ENCODE results near the gene CAMKK1.

Gene CAMKK1

DNA sequence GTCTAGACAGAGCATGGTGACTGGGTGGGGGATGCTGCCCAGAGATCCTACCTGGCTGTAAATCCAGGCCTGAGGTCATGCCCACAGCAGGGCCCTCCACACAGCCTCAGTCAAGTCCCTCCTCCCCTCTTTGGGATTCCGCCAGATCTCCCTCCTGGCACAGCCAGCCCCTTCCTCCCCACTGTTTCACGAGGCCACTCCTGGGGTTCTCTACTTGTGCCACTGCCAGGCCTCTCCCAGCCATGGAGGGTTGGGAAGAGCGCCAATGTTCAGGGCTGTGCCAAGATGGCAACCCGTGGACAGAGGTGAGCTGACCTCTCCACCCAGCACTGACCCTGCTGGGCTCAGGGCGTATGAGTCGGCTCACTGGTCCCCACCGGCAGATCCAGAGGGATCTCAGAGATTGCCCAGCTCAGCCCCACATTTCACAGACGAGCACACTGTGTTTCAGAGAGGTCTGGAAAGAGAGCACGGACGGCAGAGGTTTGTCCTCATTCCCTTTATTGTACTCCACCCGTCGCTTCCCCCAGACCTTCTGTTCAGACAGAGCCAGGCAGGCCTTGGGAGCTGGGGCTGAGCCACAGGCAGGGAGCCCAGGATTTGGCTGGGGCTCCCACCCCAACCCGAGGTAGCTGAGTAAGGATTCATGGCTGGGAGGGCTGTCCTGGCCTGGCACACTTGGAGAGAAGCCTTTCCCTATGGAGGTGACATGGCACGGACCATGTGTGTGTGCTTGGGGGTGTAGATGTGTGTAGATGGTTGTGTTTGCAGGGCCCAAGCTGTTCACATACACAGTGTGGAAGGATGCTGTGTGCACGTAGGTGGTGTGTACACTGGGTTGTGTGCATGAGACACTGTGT is 3.5 kb upstream of the CAMKK1 start:
- no peak for DNase-seq (ENCODE audit: low spot score)

GRCh38 chr17:3895354-3895753 is 2.5 kb upstream of the CAMKK1 start:
- DNase-seq (ENCODE audit: low spot score): no peak

DNA sequence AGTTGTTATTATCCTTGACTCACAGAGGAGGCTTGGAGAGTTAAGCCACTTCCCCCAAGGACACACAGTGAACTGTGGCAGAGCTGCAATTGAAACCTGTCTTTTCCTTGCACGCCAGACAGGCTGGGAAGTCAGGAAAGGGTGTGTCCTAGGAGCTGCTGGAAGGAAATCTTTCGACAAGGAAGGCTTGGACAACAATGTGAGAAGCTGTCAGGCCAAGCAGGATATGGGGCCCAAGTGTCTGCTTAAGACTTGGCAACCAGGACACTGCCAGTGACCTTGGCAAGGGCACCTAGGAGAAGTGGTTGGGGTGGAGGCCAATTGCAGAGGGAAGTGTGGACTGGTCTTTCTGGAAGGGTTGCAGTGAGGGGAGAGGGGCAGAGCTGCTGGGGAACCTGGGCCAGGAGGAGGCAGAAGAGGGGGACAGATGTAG is 2.1 kb upstream of the CAMKK1 start:
- DNase-seq (ENCODE audit: low spot score): no peak

GRCh38 chr17:3894188-3894587 is 1.3 kb upstream of the CAMKK1 start:
- no peak for DNase-seq (ENCODE audit: low spot score)

GRCh38 chr17:3893720-3894116 is 865 bp upstream of the CAMKK1 start:
- no peak for DNase-seq (ENCODE audit: low spot score)

- peak; percentile 83 for DNase-seq (ENCODE audit: low spot score)
Observed at GRCh38 chr17:3892095-3892998, 506 bp downstream of the CAMKK1 start.

GRCh38 chr17:3891626-3892094 is 1.2 kb downstream of the CAMKK1 start:
- DNase-seq (ENCODE audit: low spot score): no peak

GRCh38 chr17:3890878-3891219 is 2.0 kb downstream of the CAMKK1 start:
- no peak for DNase-seq (ENCODE audit: low spot score)

DNA sequence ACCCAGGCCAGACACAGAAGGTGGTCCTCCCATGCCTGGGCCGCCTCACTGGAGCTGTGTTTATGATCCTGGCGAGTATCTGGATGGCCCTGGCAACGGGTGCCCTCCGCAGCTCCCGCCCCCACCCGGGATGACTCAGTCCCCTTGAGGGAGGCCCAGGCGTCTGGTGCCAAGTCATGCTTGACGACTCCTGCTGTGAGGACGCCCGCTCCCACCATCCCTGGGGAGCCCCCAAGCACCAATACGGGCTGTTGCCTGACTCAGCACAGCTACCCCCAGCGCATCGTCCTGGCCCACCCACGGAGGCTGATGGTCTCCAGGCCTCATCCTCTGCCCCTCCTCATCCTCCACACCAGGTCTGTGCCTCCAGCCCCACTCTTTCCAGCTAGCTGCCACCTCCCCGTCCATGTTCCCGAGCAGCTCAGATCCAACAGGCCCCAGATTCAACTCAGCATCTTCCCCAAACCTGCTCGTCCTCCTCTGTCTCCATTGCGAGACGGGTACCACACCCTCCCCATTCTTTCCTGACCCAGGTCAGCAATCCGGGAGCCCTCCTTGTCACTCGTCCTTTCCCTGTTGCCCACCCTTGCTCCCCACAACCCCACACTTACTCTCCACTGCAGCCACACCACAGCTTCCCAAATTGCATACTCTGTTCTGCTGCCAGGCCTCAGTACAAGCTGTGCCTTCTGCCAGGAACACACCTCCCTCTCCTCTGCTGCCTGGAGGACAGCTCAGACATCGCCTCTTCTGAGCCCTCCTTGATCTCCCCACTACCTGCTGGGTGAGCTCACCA is 2.6 kb downstream of the CAMKK1 start:
- peak; percentile 95 for DNase-seq (ENCODE audit: low spot score)

- no peak for DNase-seq (ENCODE audit: low spot score)
Observed at GRCh38 chr17:3889325-3890012, 3.4 kb downstream of the CAMKK1 start.

- DNase-seq (ENCODE audit: low spot score): peak; percentile 90
Observed at GRCh38 chr17:3888343-3889171, 4.3 kb downstream of the CAMKK1 start.

GRCh38 chr17:3887804-3888203 is 5.0 kb downstream of the CAMKK1 start:
- no peak for DNase-seq (ENCODE audit: low spot score)

GRCh38 chr17:3887394-3887793 is 5.5 kb downstream of the CAMKK1 start:
- DNase-seq (ENCODE audit: low spot score): no peak

DNA sequence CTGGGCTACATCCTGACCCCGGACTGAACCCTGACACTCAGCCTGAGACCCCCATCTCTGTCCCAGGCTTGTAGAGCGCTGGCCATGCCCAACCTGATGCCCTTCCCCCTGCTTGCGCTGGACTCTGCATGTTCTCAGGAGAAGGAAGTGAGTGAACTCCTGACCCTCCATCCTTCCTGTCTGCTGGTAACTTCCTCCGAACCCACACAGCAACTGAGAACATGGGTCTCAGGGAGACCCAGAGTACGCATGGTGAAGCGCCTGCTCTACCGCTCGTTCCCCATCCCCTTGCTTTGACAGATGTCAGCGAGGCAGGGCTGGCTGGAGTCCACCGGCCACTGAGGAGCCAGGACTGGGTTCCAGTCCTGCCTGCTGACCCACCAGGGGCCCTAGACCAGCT is 6.1 kb downstream of the CAMKK1 start:
- no peak for DNase-seq (ENCODE audit: low spot score)

- peak; percentile 81 for DNase-seq (ENCODE audit: low spot score)
Observed at GRCh38 chr17:3885970-3886369, 6.9 kb downstream of the CAMKK1 start.

- DNase-seq (ENCODE audit: low spot score): no peak
Observed at GRCh38 chr17:3885271-3885670, 7.6 kb downstream of the CAMKK1 start.

DNA sequence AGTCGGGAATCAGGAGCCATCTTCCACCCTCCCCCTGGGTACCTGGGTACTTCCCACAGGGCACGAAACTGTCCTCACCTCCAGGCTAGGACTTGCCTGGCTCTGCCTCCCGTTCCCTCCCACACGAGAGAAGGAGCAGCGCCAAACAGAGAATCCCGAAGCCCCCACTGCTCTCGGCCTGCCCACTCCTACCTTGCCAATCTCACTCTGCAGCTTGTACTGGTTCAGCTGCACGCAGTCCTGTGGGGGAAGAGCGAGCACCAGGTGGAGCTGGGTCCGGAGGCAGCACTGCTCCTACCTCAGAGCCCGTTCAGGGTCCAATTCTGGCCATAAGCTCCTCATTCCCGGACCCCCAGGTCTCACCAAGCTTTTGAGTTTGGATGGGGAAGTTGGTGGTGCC is 8.7 kb downstream of the CAMKK1 start:
- no peak for DNase-seq (ENCODE audit: low spot score)

GRCh38 chr17:3882276-3882675 is 10.6 kb downstream of the CAMKK1 start:
- no peak for DNase-seq (ENCODE audit: low spot score)

DNA sequence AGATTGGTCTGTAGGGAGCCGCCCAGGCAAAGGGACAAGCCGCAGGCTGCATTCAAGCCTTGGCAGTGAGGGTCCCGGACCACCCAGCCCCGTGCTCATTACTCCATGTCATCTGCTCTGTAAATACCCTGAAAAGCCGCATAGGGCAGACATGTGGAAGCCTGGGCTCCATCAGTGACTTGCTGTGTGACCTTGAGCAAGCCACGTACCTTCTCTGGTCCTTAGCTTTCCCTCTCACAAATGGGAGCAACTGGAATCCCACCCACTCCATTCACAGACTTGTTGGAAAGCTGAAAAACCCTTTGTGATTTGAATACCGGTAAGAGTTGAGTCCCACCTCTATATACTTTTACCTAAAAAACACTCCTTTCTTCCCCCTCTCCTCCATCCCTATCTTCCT is 11.9 kb downstream of the CAMKK1 start:
- DNase-seq (ENCODE audit: low spot score): no peak

DNA sequence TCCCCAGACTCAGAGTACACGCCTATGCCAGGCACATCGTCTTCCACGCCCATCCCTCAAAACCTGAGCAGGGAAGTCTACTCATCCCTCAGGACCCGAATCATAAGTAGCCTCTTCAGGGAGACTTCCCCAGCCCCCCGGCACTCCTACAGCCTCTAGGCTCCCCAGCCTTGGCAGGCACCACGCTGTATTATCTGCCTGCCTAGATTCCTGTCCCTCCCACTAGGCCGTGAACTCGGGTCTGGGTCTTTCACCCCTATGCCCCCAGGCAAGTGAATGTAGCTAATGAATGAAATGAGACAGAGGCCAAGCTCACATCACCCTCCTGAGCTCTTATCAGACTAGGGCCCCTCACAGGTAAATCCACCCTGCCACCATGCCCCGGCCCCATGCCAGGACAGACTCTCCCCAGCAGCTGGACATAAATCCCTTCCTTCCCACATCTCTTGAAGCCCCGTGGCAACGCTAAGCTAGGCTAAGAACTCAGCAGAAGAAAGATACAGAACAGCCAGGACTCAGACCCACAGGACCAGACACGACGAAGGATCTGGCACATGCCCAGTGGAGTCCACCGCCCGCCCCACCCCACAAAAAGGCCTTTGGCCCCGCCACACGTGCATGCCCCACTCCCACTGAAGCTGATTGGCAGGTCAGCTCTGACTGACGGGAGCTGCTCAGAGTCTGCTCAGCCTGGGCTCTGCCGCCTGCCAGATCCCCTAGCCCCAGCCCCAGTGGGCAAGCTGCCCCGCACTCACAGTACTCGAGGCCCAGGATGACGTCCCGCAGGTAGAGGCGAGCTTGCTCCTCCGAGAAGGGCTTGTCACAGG is 13.0 kb downstream of the CAMKK1 start:
- no peak for DNase-seq (ENCODE audit: low spot score)

Data from AG08396 (cell line).